Ectodermal cell (in vitro differentiated cells): ENCODE measurements around the gene RNFT2.

Experiments
- H3K27ac ChIP-seq: 2 replicates; pipeline ENCODE4 v1.7.0; 2013; ENCODE audit warnings: mild to moderate bottlenecking, low read depth, low read length; ENCODE audit not compliant: insufficient read depth, poor library complexity, severe bottlenecking
- H3K27me3 ChIP-seq: 2 replicates; pipeline ENCODE4 v1.7.0; 2013; ENCODE audit warnings: mild to moderate bottlenecking, low read length; ENCODE audit not compliant: insufficient read depth, control insufficient read depth, poor library complexity, severe bottlenecking
- H3K36me3 ChIP-seq: one replicate; pipeline ENCODE4 v1.7.0; 2013; ENCODE audit warnings: low read length; ENCODE audit not compliant: control insufficient read depth, insufficient read depth
- H3K4me1 ChIP-seq: one replicate; pipeline ENCODE4 v1.7.0; 2013; ENCODE audit warnings: low read length; ENCODE audit not compliant: control insufficient read depth, insufficient read depth
- H3K4me3 ChIP-seq: 2 replicates; pipeline ENCODE4 v1.7.0; 2013; ENCODE audit warnings: low read depth, low read length, control low read depth; ENCODE audit not compliant: insufficient read depth
- H3K9me3 ChIP-seq: 2 replicates; pipeline ENCODE4 v1.7.0; 2013; ENCODE audit warnings: mild to moderate bottlenecking, low read length, moderate library complexity; ENCODE audit not compliant: control insufficient read depth
- WGBS, 2 experiments: methylation state at CpG; one replicate each; pipeline ENCODE4 v1.1.7; 2013; ENCODE audit warnings: missing lambda C conversion rate in 2 of 2; 5-methylcytosine and 5-hydroxymethylcytosine counted together

The RNFT2 gene

GRCh38 chr12:116710370-116711150 lies 27.6 kb upstream of the RNFT2 start:
- Histone ChIP-seq H3K4me1 (peaks cover 13% of the 10 kb centered on the region), H3K4me3 (no peak overlapping the region), H3K27me3 (no peaks in the 10 kb centered on the region), H3K36me3 (no peaks in the 10 kb centered on the region), H3K9me3 (no peaks in the 10 kb centered on the region), H3K27ac (no peak overlapping the region)
- 84% methylated on average over 8 of the region's 8 CpGs for WGBS, 2 experiments

GRCh38 chr12:116712458-116713303 lies 25.4 kb upstream of the RNFT2 start:
- WGBS, 2 experiments: 92 to 94% methylated on average over 16 to 17 of the region's 17 CpGs
- no peaks in the 10 kb centered on the region for H3K36me3 ChIP-seq
- H3K4me1 ChIP-seq: peaks cover 16% of the 10 kb centered on the region

GRCh38 chr12:116713527-116713926 lies 24.6 kb upstream of the RNFT2 start:
- Histone ChIP-seq H3K4me3 (no peak overlapping the region), H3K4me1 (peaks cover 18% of the 10 kb centered on the region), H3K27ac (no peak overlapping the region), H3K9me3 (no peaks in the 10 kb centered on the region), H3K36me3 (no peaks in the 10 kb centered on the region), H3K27me3 (no peaks in the 10 kb centered on the region)
- 98 to 100% methylated on average over 2 of the region's 2 CpGs for WGBS, 2 experiments

More at GRCh38 chr12:116712458-116713303, 25.4 kb upstream of the RNFT2 start:
- H3K4me3 ChIP-seq: no peak overlapping the region
- H3K27me3 ChIP-seq: no peaks in the 10 kb centered on the region
- no peak overlapping the region for H3K27ac ChIP-seq
- no peaks in the 10 kb centered on the region for H3K9me3 ChIP-seq

GRCh38 chr12:116714175-116714574 lies 23.9 kb upstream of the RNFT2 start:
- 92% methylated on average over 9 of the region's 9 CpGs for WGBS, 2 experiments
- no peak overlapping the region for H3K27ac ChIP-seq
- no peak overlapping the region for H3K4me3 ChIP-seq
- no peaks in the 10 kb centered on the region for H3K27me3 ChIP-seq
- peaks cover 15% of the 10 kb centered on the region for H3K4me1 ChIP-seq
- H3K9me3 ChIP-seq: no peaks in the 10 kb centered on the region
- no peaks in the 10 kb centered on the region for H3K36me3 ChIP-seq

- no peak overlapping the region for H3K27ac ChIP-seq
- no peaks in the 10 kb centered on the region for H3K27me3 ChIP-seq
- no peak overlapping the region for H3K4me3 ChIP-seq
- peaks cover 5% of the 10 kb centered on the region for H3K4me1 ChIP-seq
- H3K36me3 ChIP-seq: no peaks in the 10 kb centered on the region
- H3K9me3 ChIP-seq: no peaks in the 10 kb centered on the region
- 86 to 87% methylated on average over 27 of the region's 27 CpGs for WGBS, 2 experiments
Measured at GRCh38 chr12:116717466-116718437, 20.4 kb upstream of the RNFT2 start.

- Histone ChIP-seq H3K4me3 (no peak overlapping the region), H3K36me3 (no peaks in the 10 kb centered on the region), H3K27me3 (no peaks in the 10 kb centered on the region), H3K4me1 (peaks cover 5% of the 10 kb centered on the region), H3K9me3 (no peaks in the 10 kb centered on the region), H3K27ac (no peak overlapping the region)
- 86 to 90% methylated on average over 10 of the region's 10 CpGs for WGBS, 2 experiments
Measured at GRCh38 chr12:116718655-116719454, 19.3 kb upstream of the RNFT2 start.

GRCh38 chr12:116719731-116720528 lies 18.2 kb upstream of the RNFT2 start:
- Histone ChIP-seq H3K4me3 (no peak overlapping the region), H3K9me3 (no peaks in the 10 kb centered on the region), H3K36me3 (no peaks in the 10 kb centered on the region), H3K27ac (no peak overlapping the region), H3K27me3 (no peaks in the 10 kb centered on the region), H3K4me1 (peaks cover 5% of the 10 kb centered on the region)
- WGBS, 2 experiments: 89 to 92% methylated on average over 12 to 15 of the region's 15 CpGs

- peaks cover 5% of the 10 kb centered on the region for H3K4me1 ChIP-seq
- H3K27me3 ChIP-seq: no peaks in the 10 kb centered on the region
- no peak overlapping the region for H3K4me3 ChIP-seq
- H3K27ac ChIP-seq: no peak overlapping the region
- H3K36me3 ChIP-seq: no peaks in the 10 kb centered on the region
- no peaks in the 10 kb centered on the region for H3K9me3 ChIP-seq
Measured at GRCh38 chr12:116722245-116722644, 15.9 kb upstream of the RNFT2 start.

GRCh38 chr12:116726694-116727093 lies 11.4 kb upstream of the RNFT2 start:
- no peaks in the 10 kb centered on the region for H3K4me1 ChIP-seq
- H3K27ac ChIP-seq: no peak overlapping the region
- H3K4me3 ChIP-seq: no peak overlapping the region
- no peaks in the 10 kb centered on the region for H3K36me3 ChIP-seq
- H3K27me3 ChIP-seq: no peaks in the 10 kb centered on the region
- WGBS, 2 experiments: 69 to 70% methylated on average over 4 of the region's 4 CpGs
- no peaks in the 10 kb centered on the region for H3K9me3 ChIP-seq
